ENCODE results near the gene GPRIN1.
"Not testable (repeated sequence)": the region's sequence is repeated elsewhere in the genome, so short reads cannot be mapped to it uniquely, and the experiment has no call there.

The GPRIN1 gene

GRCh38 chr5:176596069-176596644 is 13.8 kb downstream of the GPRIN1 start:
- DNase-seq: no peak

DNA sequence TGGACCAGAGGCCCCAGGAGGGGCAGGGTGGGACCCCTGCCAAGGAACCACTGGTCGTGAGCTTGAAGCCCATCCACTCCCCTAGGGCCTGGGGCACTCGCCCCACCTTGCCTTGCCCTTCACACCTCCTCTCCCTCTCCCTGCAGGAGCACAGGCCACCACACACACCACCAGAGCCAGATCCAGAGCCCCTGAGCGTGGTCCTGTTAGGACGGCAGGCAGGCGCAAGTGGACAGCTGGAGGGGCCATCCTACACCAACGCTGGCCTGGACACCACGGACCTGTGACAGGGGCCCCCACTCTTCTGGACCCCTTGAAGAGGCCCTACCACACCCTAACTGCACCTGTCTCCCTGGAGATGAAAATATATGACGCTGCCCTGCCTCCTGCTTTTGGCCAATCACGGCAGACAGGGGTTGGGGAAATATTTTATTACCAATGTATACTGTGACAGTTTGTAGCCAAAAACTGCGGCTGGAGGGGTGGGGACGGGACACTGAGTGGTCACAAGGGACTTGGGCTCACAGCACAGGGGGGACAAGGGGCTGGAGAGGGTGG is 14.5 kb downstream of the GPRIN1 start:
- DNase-seq: no peak

DNA sequence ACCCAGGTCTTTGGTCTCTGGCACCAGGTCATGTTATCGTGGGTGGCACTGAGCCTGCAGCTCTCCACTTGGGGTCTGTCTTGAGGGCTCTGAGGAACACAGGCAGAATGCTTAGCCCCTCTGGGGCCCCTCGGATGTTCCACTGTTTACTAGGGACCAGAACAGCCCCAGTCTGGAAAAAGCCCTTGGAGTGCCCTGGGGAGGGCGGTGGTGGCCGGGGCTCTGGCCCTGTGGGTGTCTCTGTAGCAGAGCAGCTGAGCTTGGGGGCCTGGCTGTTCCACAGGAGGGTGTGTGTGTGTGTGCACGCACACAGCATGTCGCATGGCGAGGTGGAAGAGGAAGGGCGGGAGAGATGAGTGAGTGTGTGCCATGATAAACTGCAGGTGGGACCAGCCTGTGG is 15.4 kb downstream of the GPRIN1 start:
- DNase-seq: no peak

- DNase-seq: no peak
These were observed 16.6 kb downstream of the GPRIN1 start for GRCh38 chr5:176593273-176593869.

DNA sequence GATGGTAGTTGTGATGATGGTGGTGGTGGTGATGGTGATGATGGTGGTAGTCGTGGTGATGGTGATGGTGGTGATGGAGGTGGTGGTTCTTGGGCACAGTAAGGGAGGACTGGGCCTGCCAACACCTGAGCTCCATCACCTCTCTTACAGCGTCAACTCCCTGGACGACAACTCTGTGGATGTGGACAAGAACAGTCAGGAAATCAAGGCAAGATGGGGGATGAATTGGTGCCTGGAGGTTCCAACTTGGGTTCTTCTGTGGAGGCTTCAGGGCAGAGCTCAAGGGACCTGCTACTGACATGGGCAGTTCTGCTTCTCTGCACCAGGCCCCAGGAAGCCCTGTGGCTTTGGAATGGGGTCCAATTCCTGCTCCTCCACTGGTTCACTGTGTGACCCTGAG is 17.4 kb downstream of the GPRIN1 start:
- no peak for DNase-seq

DNA sequence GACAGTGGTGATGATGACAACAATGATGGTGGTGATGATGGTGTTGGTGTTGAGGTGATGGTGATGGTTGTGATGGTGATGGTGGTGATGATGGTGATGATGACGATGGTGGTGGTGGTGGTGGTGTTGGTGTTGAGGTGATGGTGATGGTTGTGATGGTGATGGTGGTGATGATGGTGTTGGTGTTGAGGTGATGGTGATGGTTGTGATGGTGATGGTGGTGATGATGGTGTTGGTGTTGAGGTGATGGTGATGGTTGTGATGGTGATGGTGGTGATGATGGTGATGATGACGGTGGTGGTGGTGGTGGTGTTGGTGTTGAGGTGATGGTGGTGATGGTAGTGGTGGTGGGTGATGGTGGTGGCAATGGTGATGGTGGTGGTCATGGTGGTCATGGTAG is 18.3 kb downstream of the GPRIN1 start:
- DNase-seq: not testable (repeated sequence)

DNA sequence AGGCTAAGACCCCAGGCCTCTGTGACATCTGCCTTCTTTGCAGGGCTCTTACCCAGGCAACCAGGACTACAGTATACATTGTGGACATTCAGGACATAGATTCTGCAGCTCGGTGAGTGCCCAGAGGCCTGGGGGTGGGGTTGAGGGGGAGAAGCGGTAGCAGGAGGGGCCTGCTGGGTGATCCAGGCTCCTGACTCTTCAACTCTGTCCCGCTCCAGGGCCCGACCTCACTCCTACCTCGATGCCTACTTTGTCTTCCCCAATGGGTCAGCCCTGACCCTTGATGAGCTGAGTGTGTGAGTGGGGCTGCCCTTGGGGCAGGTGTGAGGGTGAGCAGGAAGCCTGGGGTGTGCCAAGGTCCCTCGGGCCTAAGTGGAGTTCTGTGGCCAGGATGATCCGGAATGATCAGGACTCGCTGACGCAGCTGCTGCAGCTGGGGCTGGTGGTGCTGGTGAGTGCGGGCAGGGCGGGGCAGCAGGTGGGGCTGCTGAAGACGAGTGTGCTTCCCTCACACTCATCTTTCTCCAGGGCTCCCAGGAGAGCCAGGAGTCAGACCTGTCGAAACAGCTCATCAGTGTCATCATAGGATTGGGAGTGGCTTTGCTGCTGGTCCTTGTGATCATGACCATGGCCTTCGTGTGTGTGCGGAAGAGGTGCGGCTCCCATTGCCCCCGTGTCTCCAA is 19.8 kb downstream of the GPRIN1 start:
- no peak for DNase-seq

DNA sequence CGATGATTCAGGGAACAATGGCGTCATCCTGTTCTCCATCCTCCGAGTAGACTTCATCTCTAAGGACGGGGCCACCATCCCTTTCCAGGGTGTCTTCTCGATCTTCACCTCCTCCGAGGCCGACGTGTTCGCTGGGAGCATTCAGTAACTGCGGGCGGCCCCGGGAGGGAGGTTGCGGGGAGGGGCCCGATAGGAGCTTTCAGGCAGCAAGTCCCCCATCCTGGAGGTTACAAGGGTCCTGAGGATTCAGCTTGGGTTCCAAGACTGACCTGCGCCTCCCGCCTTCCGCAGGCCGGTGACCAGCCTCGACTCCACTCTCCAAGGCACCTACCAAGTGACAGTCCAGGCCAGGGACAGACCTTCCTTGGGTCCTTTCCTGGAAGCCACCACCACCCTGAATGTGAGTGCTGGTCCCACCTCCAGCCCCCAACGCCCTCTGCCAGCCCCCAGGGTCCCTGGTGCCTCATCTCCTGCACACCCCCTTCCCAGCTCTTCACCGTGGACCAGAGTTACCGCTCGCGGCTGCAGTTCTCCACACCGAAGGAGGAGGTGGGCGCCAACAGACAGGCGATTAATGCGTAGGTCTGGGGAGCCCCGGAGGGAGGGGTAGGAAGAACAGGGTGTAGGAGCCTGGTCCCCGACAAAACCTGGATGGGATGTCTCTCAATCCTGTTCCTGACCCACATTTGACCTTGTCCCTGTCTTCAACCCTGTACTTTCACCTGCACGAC is 20.8 kb downstream of the GPRIN1 start:
- DNase-seq: no peak

DNA sequence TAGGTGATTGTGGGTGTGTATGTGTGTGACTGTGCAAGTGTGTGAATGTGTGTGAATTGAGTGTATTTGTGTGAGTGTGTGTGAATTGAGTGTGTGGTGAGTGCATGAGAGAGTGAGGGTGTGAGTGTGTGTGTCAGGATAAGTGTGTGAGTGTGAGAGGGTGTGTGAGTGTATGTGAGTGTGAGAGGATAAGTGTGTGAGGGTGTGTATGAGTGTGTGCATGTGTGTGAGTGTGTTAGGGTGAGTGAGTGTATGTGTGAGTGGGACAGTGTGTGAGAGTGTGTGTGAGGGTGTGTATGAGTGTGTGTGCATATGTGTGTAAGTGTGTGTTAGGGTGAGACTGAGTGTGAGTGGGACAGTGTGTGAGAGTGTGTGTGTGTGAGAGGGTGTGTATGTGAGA is 21.7 kb downstream of the GPRIN1 start:
- DNase-seq: no peak

- no peak for DNase-seq
These were observed 22.6 kb downstream of the GPRIN1 start for GRCh38 chr5:176587398-176587797.

GRCh38 chr5:176583076-176583475 is 26.9 kb downstream of the GPRIN1 start:
- DNase-seq: no peak

- no peak for DNase-seq
These were observed 28.6 kb downstream of the GPRIN1 start for GRCh38 chr5:176581361-176581760.

DNA sequence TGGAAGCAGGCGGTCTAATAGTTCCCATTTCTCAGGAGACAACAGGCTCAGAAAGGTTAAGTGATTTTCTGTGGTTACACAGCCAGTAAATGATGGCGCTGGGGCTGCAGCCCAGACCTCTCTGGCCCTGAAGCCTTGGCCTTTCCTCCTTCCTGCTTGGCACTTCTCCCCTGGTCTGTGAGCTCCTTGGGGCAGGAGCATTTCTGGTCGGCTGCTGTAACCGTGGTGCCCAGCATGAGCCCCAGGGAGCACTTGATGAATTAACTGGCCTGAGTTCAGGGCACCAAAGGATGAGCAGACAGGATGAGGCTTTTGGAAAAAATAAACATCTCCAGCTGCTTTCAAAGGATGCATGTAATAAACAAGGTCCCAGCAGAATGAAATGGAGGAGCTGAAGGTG is 30.6 kb downstream of the GPRIN1 start:
- DNase-seq: no peak

DNA sequence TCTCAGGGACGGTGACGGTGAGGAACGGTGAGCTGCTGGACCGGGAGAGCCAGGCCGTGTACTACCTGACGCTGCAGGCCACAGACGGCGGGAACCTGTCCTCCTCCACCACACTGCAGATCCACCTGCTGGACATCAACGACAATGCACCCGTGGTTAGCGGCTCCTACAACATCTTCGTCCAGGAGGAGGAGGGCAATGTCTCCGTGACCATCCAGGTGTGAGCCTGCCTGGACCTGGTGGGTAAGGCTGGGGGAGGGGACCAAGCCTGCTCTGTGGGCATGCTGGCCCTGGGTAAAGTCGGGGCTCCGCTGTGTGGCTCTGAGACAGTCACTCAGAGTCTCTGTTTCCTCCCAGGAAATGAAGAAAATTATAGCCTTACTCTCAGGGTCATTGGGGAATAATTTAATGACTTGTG is 31.6 kb downstream of the GPRIN1 start:
- peak; percentile 84 for DNase-seq

DNA sequence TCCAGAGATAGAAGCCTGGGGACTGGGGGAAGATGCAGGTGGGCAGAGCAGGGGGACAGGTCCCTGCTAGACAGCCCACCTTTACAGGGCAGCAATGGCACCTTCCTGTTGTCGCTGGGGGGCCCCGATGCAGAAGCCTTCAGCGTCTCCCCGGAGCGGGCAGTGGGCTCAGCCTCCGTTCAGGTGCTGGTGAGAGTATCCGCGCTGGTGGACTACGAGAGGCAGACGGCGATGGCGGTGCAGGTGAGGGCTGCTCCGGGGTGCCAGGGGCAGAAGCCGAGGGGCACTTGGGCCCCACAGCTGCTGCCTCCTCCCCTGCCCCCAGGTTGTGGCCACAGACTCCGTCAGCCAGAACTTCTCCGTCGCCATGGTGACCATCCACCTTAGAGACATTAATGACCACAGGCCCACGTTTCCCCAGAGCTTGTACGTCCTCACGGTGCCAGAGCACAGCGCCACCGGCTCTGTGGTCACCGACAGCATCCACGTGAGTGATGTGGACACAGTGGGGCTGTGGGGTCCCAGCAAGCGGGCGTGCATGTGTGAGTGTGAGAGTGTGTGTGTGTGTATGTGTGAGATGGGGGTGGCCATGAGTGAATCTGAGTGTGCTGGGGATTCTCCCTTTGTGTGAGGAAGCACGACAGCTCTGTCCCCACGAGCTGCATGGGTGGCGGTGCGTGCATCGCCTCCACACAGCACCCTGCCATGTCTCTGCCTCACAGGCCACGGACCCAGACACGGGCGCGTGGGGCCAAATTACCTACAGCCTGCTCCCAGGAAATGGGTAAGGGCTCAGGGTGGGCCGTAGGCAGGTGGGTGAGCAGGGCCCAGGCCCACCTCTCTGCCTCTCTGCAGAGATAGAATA is 32.4 kb downstream of the GPRIN1 start:
- no peak for DNase-seq

DNA sequence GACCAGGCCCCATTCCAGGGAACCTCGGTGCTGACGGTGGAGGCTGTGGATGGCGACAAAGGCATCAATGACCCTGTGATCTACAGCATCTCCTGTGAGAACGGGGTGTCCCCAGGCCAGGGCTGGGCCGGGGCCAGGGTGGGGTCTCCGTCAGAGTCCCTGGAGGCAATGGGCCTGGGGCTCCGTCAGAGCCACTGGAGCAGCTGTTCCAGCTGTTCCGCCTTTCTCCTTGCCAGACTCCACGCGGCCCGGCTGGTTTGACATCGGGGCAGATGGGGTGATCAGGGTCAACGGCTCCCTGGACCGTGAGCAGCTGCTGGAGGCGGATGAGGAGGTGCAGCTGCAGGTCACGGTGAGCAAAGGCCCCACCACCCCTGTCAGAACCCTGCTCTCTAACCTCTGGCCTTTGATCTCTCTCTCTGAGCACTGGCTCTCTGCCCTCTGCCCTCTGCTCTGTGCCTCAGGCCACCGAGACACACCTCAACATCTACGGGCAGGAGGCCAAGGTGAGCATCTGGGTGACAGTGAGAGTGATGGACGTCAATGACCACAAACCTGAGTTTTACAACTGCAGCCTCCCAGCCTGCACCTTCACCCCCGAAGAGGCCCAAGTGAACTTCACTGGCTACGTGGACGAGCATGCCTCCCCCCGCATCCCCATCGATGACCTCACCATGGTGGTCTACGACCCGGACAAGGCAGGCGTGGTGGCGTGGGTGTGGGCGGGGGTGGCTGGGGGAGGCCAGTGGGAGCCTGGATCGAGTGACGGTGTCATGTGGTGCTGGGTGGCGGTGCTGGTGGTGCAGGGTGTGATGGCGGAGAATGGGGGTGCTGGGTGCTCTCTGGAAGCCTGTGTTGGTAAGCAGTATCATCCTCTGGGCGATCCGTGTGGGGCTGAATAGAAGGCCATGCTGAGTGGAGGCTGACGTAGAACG is 34.2 kb downstream of the GPRIN1 start:
- DNase-seq: no peak

DNA sequence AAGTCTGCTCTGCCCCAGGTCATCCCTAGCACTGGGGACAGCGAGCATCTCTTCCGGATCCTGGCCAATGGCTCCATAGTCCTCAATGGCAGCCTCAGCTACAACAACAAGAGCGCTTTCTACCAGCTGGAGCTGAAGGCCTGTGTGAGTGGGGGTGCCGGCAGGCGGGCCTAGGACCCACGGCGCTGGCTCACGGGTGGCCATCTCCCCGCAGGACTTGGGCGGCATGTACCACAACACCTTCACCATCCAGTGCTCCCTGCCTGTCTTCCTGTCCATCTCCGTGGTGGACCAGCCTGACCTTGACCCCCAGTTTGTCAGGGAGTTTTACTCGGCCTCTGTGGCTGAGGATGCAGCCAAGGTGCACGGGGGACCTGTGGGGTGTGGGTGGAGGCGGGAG is 34.9 kb downstream of the GPRIN1 start:
- no peak for DNase-seq

GRCh38 chr5:176574297-176574591 is 35.7 kb downstream of the GPRIN1 start:
- DNase-seq: no peak

GRCh38 chr5:176573564-176574296 is 36.2 kb downstream of the GPRIN1 start:
- peak; percentile 72 for DNase-seq

DNA sequence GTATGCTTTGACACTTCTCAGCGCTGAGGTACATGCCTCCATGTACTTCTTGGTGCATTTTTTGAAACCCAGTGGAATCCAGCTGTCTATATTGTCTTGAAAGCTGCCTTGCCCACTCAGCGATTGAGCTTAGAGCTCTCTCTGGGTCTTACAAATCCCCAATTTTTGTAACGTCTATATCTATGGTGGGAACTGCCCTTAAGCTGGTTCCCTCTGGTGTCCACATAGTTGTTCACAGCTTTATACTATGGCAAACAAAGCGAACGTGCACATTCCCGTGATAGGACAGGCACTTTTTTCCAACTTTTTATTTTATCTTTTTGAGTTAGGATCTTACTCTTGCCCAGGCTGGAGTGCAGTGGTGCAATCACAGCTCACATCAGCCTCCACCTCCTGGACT is 39.9 kb downstream of the GPRIN1 start:
- DNase-seq: no peak

DNA sequence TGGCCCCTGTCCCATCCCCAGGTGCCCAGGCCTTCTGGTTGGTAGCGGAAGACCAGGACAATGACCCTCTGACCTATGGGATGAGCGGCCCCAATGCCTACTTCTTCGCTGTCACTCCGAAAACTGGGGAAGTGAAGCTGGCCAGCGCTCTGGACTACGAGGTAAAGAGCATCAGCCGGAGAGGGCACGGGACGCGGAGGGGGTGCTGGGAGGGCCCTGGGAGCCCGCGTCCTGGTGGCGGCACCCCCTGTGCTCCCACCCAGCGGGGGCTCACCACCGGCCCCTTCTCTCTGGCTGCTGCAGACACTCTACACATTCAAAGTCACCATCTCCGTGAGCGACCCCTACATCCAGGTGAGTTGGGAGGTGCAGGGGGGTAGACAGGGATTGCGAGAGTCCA is 41.3 kb downstream of the GPRIN1 start:
- no peak for DNase-seq
